Sigmoid colon (tissue), 7 donors: ENCODE data around the gene MRGPRX3. TPM values are rescaled to one million over a fixed set of nuclear protein-coding genes. Genes with fewer than 3 reads are reported as not detected.

ENCODE experiments used
- DNase-seq: peaks from one replicate; pipeline ENCODE4 v3.0.0-alpha.2; 2019
- H3K27ac ChIP-seq, 4 donors: fragments of 200-600 bp; sonication (generic); one replicate each; pipeline ENCODE4 v1.5.1; 2016 to 2019; ENCODE audit warnings: mild to moderate bottlenecking in 1 of 4
- H3K27me3 ChIP-seq, 3 donors: fragments of 200-600 bp; sonication (generic); one replicate each; pipeline ENCODE4 v1.5.1; 2019; ENCODE audit warnings: mild to moderate bottlenecking in 1 of 3
- H3K36me3 ChIP-seq, 4 donors: fragments of 200-600 bp; sonication (generic); one replicate each; pipeline ENCODE4 v1.5.1; 2016 to 2019
- H3K4me1 ChIP-seq, 4 donors: fragments of 200-600 bp; sonication (generic); one replicate each; pipeline ENCODE4 v1.5.1; 2017 to 2019
- H3K4me3 ChIP-seq, 4 donors: fragments of 200-600 bp; sonication (generic); one replicate each; pipeline ENCODE4 v1.5.1; 2017 to 2019; ENCODE audit warnings: mild to moderate bottlenecking in 2 of 4, moderate library complexity in 1 of 4
- H3K9me3 ChIP-seq, 4 donors: fragments of 200-600 bp in 3 of 4; sonication (generic) in 3 of 4; one replicate each; pipeline versions ENCODE4 v1.5.1 to v1.6.1; 2013 to 2019
- CTCF ChIP-seq, 4 experiments: fragments of 450-650 bp in 3 of 4; fragments of 200-600 bp in 1 of 4; IDR thresholded peaks; one replicate each; pipeline ENCODE4 v1.5.1; 2016 to 2019; ENCODE audit warnings: antibody characterized with exemption in 4 of 4, mild to moderate bottlenecking in 3 of 4, moderate library complexity in 2 of 4
- EP300 ChIP-seq, 4 donors: sonication (generic); formaldehyde crosslinking; IDR thresholded peaks; one replicate each; pipeline ENCODE4 v1.6.1; 2017; ENCODE audit warnings: antibody characterized with exemption in 4 of 4
- POLR2A ChIP-seq, 2 donors: fragments of 450-650 bp; IDR thresholded peaks; one replicate each; pipeline ENCODE4 v1.6.1; 2016; ENCODE audit warnings: antibody characterized with exemption in 2 of 2, mild to moderate bottlenecking in 2 of 2, moderate library complexity in 2 of 2
- POLR2AphosphoS5 ChIP-seq, 4 donors: sonication (generic); formaldehyde crosslinking; IDR thresholded peaks; one replicate each; pipeline ENCODE4 v1.6.1; 2017; ENCODE audit warnings: antibody characterized with exemption in 4 of 4
- WGBS, 2 donors: extraction: QIAGEN DNeasy Blood & Tissue Kit; methylation state at CpG; one replicate each; pipeline ENCODE4 v1.1.7; 2013; 5-methylcytosine and 5-hydroxymethylcytosine counted together
- intact Hi-C: fragments of 100-400 bp; cut with DNase I; formaldehyde crosslinking; loops from one replicate; pipeline ENCODE4 v1.15.1; 2023
- polyA plus RNA-seq, 3 donors: library from polyadenylated mRNA; stranded (reverse); fragments of 200-250 nt; gene quantifications; one replicate each; pipeline ENCODE4 v1.2.3, GENCODE V29; 2013
- small RNA-seq, 3 donors: library from RNA; depleted of rRNA; stranded (forward); fragments of <200 nt; gene quantifications; one replicate each; pipeline ENCODE3, GENCODE V24; 2016
- total RNA-seq, 4 donors: library from RNA; depleted of rRNA; stranded (reverse); fragments of >200 nt; gene quantifications; one replicate each; pipeline ENCODE4 v1.1.0, GENCODE V29; 2016
- donor health status: healthy with polysubstance abuse.
- donor health status: Bipolar disorder and iron deficiency.
- donor health status: healthy.

MRGPRX3 gene
- total and polyA plus RNA-seq, 7 donors = not detected

GRCh38 chr11:18173225-18173866 is 41.0 kb downstream of the MRGPRX3 start:
- no peaks in the 10 kb centered on the region for H3K4me1 ChIP-seq
- no peak for TF ChIP-seq CTCF (IDR thresholded peaks at IDR 0.05)
- TF ChIP-seq POLR2A (IDR thresholded peaks at IDR 0.05) = no peak
- TF ChIP-seq EP300 (IDR thresholded peaks at IDR 0.05) = no peak
- TF ChIP-seq POLR2AphosphoS5 (IDR thresholded peaks at IDR 0.05) = no peak
- H3K27me3 ChIP-seq = peaks cover 0 to 14% (median 0%) of the 10 kb centered on the region in 3 donors
- WGBS, 2 donors = 83 to 87% methylated on average over 28 of the region's 28 CpGs
- H3K9me3 ChIP-seq = no peaks in the 10 kb centered on the region
- no peaks in the 10 kb centered on the region for H3K36me3 ChIP-seq
- no peak overlapping the region for H3K4me3 ChIP-seq
- intact Hi-C loops = no loop called here
- H3K27ac ChIP-seq = no peak overlapping the region
- no peak for DNase-seq

Small RNA genes within 50 kb of the gene (small RNA-seq; reads per million reads assigned to genes)
- gene HIGD1AP5 = 0 reads per million in 3 donors

Other genes starting within 250 kb of the MRGPRX3 start
- 10 to 100 TPM; 28.8 to 50.4 (median 44.6) TPM for gene SERGEF, start 119.5 kb upstream of the MRGPRX3 start, total RNA-seq
- 10 to 100 TPM; 24.0 to 30.7 (median 30.6) TPM for gene SERGEF, start 119.5 kb upstream of the MRGPRX3 start, polyA plus RNA-seq
- 1 to 10 TPM in 1 of 4 donors, under 1 TPM in 3; 0.28 to 1.2 (median 0.34) TPM for gene TPH1, start 86.3 kb upstream of the MRGPRX3 start, total RNA-seq
- 1 to 10 TPM in 2 of 3 donors, under 1 TPM in 1; 0.79 to 4.6 (median 3.6) TPM for gene TPH1, start 86.3 kb upstream of the MRGPRX3 start, polyA plus RNA-seq
- gene SAAL1, start 26.5 kb upstream of the MRGPRX3 start, total RNA-seq = 10 to 100 TPM in 2 of 4 donors, 1 to 10 TPM in 2; 8.7 to 14.4 (median 11.0) TPM
- 10 to 100 TPM in 2 of 3 donors, 1 to 10 TPM in 1; 7.2 to 12.7 (median 11.5) TPM for gene SAAL1, start 26.5 kb upstream of the MRGPRX3 start, polyA plus RNA-seq
- gene MRGPRX4, start 40.3 kb downstream of the MRGPRX3 start, total RNA-seq = not detected
- not detected for gene MRGPRX4, start 40.3 kb downstream of the MRGPRX3 start, polyA plus RNA-seq
- not detected for gene SAA4, start 104.2 kb downstream of the MRGPRX3 start, total RNA-seq
- under 1 TPM in 1 of 3 donors, not detected in 2; 0.93 TPM for gene SAA4, start 104.2 kb downstream of the MRGPRX3 start, polyA plus RNA-seq
- gene SAA2, start 116.1 kb downstream of the MRGPRX3 start, total RNA-seq = 10 to 100 TPM in 1 of 4 donors, under 1 TPM in 1, not detected in 2; 0.41 to 10.3 TPM
- 10 to 100 TPM in 1 of 3 donors, 1 to 10 TPM in 1, not detected in 1; 7.8 to 69.2 TPM for gene SAA2, start 116.1 kb downstream of the MRGPRX3 start, polyA plus RNA-seq
- 10 to 100 TPM in 1 of 4 donors, 1 to 10 TPM in 2, not detected in 1; 1.6 to 68.8 (median 1.9) TPM for gene SAA1, start 133.7 kb downstream of the MRGPRX3 start, total RNA-seq
- 100 to 1,000 TPM in 1 of 3 donors, 10 to 100 TPM in 1, 1 to 10 TPM in 1; 5.5 to 250 (median 11.4) TPM for gene SAA1, start 133.7 kb downstream of the MRGPRX3 start, polyA plus RNA-seq
- gene HPS5, start 189.6 kb downstream of the MRGPRX3 start, total RNA-seq = 10 to 100 TPM; 17.7 to 28.5 (median 23.0) TPM
- 1 to 10 TPM; 4.2 to 9.7 (median 4.2) TPM for gene HPS5, start 189.6 kb downstream of the MRGPRX3 start, polyA plus RNA-seq
- 10 to 100 TPM; 50.2 to 61.0 (median 52.6) TPM for gene GTF2H1, start 190.0 kb downstream of the MRGPRX3 start, total RNA-seq
- 10 to 100 TPM; 22.9 to 27.0 (median 22.9) TPM for gene GTF2H1, start 190.0 kb downstream of the MRGPRX3 start, polyA plus RNA-seq